Neutrophil (primary cell): ENCODE results near the gene CDIP1.

Source experiments
- H3K27ac ChIP-seq: fragments of 200-600 bp; sonication (generic); 2 replicates; pipeline ENCODE4 v1.5.1; 2016; ENCODE audit warnings: mild to moderate bottlenecking, moderate library complexity
- H3K27me3 ChIP-seq: fragments of 200-600 bp; sonication (generic); 2 replicates; pipeline ENCODE4 v1.6.0; 2016; ENCODE audit warnings: mild to moderate bottlenecking
- H3K36me3 ChIP-seq: fragments of 200-600 bp; sonication (generic); 2 replicates; pipeline ENCODE4 v1.5.1; 2017
- H3K4me1 ChIP-seq, 2 experiments: fragments of 200-600 bp in 1 of 2; sonication (generic) in 1 of 2; 1 replicate in 1 of 2; 2 replicates in 1 of 2; pipeline versions ENCODE4 v1.5.1 to v1.6.1; 2013 to 2016; ENCODE audit warnings: low read depth in 1 of 2, low read length in 1 of 2, mild to moderate bottlenecking in 1 of 2, moderate library complexity in 1 of 2; ENCODE audit not compliant: control insufficient read depth in 1 of 2, insufficient read depth in 1 of 2
- H3K4me3 ChIP-seq, 2 experiments: fragments of 200-600 bp in 1 of 2; sonication (generic) in 1 of 2; 1 replicate in 1 of 2; 2 replicates in 1 of 2; pipeline ENCODE4 v1.5.1; 2013 to 2016; ENCODE audit warnings: low read depth in 1 of 2, low read length in 1 of 2, mild to moderate bottlenecking in 1 of 2, moderate library complexity in 1 of 2
- H3K9me3 ChIP-seq: fragments of 200-600 bp; sonication (generic); 2 replicates; pipeline ENCODE4 v1.5.1; 2016
- TF ChIP-seq, protein P1 (sequence below): fragments of 200-600 bp; sonication (generic); IDR thresholded peaks from 2 replicates; pipeline ENCODE4 v1.5.1; 2016; ENCODE audit warnings: antibody characterized with exemption

Gene CDIP1

GRCh38 chr16:4532238-4532637 is 6.3 kb downstream of the CDIP1 start:
- Histone ChIP-seq H3K36me3 (no peaks in the 10 kb centered on the region), H3K27me3 (peaks cover 16% of the 10 kb centered on the region), H3K4me1 (peaks cover 0 to 1% of the 10 kb centered on the region in 2 experiments), H3K27ac (no peak overlapping the region), H3K9me3 (no peaks in the 10 kb centered on the region), H3K4me3 (no peak overlapping the region)
- TF ChIP-seq, protein P1, sequence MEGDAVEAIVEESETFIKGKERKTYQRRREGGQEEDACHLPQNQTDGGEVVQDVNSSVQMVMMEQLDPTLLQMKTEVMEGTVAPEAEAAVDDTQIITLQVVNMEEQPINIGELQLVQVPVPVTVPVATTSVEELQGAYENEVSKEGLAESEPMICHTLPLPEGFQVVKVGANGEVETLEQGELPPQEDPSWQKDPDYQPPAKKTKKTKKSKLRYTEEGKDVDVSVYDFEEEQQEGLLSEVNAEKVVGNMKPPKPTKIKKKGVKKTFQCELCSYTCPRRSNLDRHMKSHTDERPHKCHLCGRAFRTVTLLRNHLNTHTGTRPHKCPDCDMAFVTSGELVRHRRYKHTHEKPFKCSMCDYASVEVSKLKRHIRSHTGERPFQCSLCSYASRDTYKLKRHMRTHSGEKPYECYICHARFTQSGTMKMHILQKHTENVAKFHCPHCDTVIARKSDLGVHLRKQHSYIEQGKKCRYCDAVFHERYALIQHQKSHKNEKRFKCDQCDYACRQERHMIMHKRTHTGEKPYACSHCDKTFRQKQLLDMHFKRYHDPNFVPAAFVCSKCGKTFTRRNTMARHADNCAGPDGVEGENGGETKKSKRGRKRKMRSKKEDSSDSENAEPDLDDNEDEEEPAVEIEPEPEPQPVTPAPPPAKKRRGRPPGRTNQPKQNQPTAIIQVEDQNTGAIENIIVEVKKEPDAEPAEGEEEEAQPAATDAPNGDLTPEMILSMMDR = no peak

DNA sequence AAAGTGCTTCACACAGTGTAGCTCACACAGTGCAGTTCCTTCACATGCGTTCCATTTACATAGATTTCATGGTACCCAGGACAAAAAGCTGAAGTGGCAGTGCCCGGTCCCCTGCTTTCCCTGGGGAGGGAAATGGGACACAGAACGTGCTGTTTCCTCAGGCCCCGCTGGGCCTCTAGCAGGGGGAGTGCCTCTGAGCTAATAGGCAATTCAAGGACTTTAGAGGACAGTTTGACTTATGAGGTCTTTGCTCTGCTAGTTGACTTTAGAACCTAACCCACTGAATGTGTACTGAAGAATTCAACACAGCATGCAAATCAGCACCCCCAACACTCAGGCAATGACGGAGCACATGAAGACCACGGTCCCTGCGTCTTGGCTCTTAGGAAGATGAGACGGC is 6.8 kb downstream of the CDIP1 start:
- peaks cover 0 to 3% of the 10 kb centered on the region in 2 experiments for H3K4me1 ChIP-seq
- no peaks in the 10 kb centered on the region for H3K9me3 ChIP-seq
- H3K4me3 ChIP-seq = no peak overlapping the region
- H3K27ac ChIP-seq = no peak overlapping the region
- H3K36me3 ChIP-seq = no peaks in the 10 kb centered on the region
- TF ChIP-seq, protein P1 = no peak
- peaks cover 12% of the 10 kb centered on the region for H3K27me3 ChIP-seq

DNA sequence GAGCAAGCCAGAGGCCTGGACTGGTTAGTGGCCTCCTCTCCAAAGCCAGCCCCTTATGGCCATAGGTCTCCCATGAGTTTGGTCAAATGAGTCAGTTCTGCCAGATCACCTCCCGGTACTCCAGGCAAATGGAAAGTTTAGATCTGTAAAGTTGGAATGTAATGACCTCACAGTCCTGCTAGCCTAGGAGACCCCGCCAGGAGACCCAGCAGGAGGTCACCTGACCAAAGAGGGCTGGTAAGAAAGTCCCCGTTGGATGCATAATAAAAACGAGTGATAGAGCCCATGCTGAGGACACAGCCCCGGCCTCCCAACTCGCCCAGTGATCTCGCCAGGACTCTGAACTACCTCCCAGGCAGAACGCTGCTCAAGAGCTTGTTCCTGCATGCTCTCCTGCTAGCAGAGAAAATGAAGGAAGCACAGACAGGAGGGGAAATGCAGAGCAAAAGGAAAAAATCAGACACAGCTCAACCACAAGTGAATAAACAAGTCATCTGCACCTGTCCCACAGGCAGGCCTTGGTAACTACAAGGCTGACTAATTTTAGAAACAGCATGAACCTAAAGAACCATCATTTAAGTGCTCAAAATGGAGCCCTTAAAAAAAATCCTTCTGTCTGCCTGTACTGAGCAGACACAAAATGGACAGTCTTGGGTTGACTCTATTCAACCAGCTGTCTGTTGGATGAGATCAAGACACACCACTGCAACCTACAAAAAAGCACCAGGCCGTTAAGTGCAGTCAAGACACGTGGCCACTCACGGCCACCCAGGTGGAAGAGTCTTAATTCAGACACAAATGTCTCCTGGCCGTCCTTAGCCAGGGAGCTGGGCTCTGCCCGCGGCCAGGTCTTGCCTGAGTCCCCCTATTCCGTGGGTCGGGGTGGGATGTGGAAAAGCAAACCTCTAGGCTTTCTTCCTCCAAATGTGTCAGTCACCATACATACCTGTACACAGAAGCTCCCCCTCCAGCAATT is 9.2 kb downstream of the CDIP1 start:
- TF ChIP-seq, protein P1 = no peak
- Histone ChIP-seq H3K4me3 (no peak overlapping the region), H3K4me1 (peaks cover 0 to 3% of the 10 kb centered on the region in 2 experiments), H3K27me3 (no peaks in the 10 kb centered on the region), H3K36me3 (no peaks in the 10 kb centered on the region), H3K27ac (no peak overlapping the region), H3K9me3 (no peaks in the 10 kb centered on the region)

DNA sequence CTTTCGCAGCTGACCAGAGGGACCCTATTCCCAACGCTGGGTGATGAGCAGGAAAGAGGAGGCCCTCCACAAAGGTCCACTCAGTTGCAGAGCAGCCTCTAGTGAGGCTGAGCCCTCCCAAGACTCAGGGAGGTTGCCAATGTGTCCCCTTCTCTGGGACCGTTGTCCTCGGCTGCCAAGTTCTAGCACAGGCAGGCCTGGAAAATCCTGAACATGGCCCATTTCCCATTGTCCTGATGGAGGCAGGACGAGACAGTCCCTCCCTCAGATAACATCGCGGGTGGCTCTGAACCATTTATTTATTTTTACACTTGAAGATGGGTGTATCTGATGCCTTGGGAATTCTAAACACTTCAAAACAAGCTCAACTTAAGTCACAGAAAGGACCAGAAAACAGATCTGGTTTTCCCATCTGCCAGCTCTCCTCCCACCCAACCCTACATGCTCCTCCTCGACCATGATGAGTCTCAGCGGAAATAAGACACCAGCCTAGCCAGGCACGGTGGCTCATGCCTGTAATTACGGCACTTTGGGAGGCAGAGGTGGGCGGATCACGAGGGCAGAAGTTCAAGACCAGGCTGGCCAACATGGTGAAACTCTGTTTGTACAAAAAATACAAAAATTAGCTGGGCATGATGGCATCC is 12.8 kb downstream of the CDIP1 start:
- TF ChIP-seq, protein P1 = no peak
- Histone ChIP-seq H3K27ac (no peak overlapping the region), H3K27me3 (no peaks in the 10 kb centered on the region), H3K36me3 (no peaks in the 10 kb centered on the region), H3K9me3 (no peaks in the 10 kb centered on the region), H3K4me1 (peaks cover 7 to 9% of the 10 kb centered on the region in 2 experiments), H3K4me3 (no peak overlapping the region)

- no peak overlapping the region for H3K27ac ChIP-seq
- H3K36me3 ChIP-seq = no peaks in the 10 kb centered on the region
- H3K27me3 ChIP-seq = no peaks in the 10 kb centered on the region
- no peak overlapping the region for H3K4me3 ChIP-seq
- TF ChIP-seq, protein P1 = no peak
- H3K4me1 ChIP-seq = peaks cover 7 to 9% of the 10 kb centered on the region in 2 experiments
- no peaks in the 10 kb centered on the region for H3K9me3 ChIP-seq
Measured at GRCh38 chr16:4525069-4525468, 13.5 kb downstream of the CDIP1 start.
